GM12878 (cell line): ENCODE data around the gene MARCHF9. TPM values are rescaled to one million over a fixed set of nuclear protein-coding genes. Genes with fewer than 3 reads are reported as not detected.

ENCODE experiments used
- BRCA1 ChIP-seq: IDR thresholded peaks from 2 replicates; pipeline ENCODE4 v1.6.1; 2011; ENCODE audit warnings: low read depth, low read length, improper control_type of control experiment
- CBX3 ChIP-seq: fragments of 200-600 bp; sonication (generic); IDR thresholded peaks from 2 replicates; pipeline ENCODE4 v1.6.1; 2016; ENCODE audit warnings: low read depth, borderline replicate concordance
- ESRRA ChIP-seq: IDR thresholded peaks from 2 replicates; pipeline ENCODE4 v1.6.1; 2012; ENCODE audit warnings: mild to moderate bottlenecking, low read length, improper control_type of control experiment
- FOXK2 ChIP-seq: fragments of 450-650 bp; IDR thresholded peaks from 2 replicates; pipeline ENCODE4 v1.6.1; 2017; ENCODE audit warnings: mild to moderate bottlenecking, moderate library complexity
- IRF4 ChIP-seq: IDR thresholded peaks from 2 replicates; pipeline ENCODE4 v1.6.1; 2011; ENCODE audit warnings: low read depth, low read length
- JUND ChIP-seq: IDR thresholded peaks from 2 replicates; pipeline ENCODE4 v1.6.1; 2012; ENCODE audit warnings: low read depth, mild to moderate bottlenecking, low read length, improper control_type of control experiment, moderate library complexity
- MEF2A ChIP-seq: IDR thresholded peaks from 2 replicates; pipeline ENCODE4 v1.6.1; 2011; ENCODE audit warnings: low read depth, mild to moderate bottlenecking, low read length, moderate library complexity; ENCODE audit not compliant: insufficient read depth
- MXI1 ChIP-seq: fragments of 150-350 bp; IDR thresholded peaks from 2 replicates; pipeline ENCODE4 v1.6.1; 2011; ENCODE audit warnings: low read depth, mild to moderate bottlenecking, inconsistent platforms, low read length, improper control_type of control experiment
- MYB ChIP-seq: fragments of 150-350 bp; IDR thresholded peaks from 2 replicates; pipeline ENCODE4 v1.6.1; 2014; ENCODE audit warnings: mild to moderate bottlenecking, low read depth, low read length, borderline replicate concordance
- NFIC ChIP-seq: IDR thresholded peaks from 2 replicates; pipeline ENCODE4 v1.6.1; 2012; ENCODE audit warnings: low read depth, mild to moderate bottlenecking, inconsistent platforms, low read length, moderate library complexity
- NFYB ChIP-seq: IDR thresholded peaks from 2 replicates; pipeline ENCODE4 v1.6.1; 2011; ENCODE audit warnings: low read depth, mild to moderate bottlenecking, low read length, improper control_type of control experiment, moderate library complexity; ENCODE audit not compliant: insufficient read depth
- PAX8 ChIP-seq: fragments of 450-650 bp; IDR thresholded peaks from 2 replicates; pipeline ENCODE4 v1.6.1; 2017; ENCODE audit warnings: mild to moderate bottlenecking, moderate library complexity
- POLR2AphosphoS2 ChIP-seq: IDR thresholded peaks from 2 replicates; pipeline ENCODE4 v1.6.1; 2011; ENCODE audit warnings: low read depth, mild to moderate bottlenecking, low read length, improper control_type of control experiment, moderate library complexity
- POLR2AphosphoS5 ChIP-seq: IDR thresholded peaks from 2 replicates; pipeline ENCODE4 v1.6.1; 2011; ENCODE audit warnings: mild to moderate bottlenecking, low read length, inconsistent platforms
- RAD21 ChIP-seq: IDR thresholded peaks from 2 replicates; pipeline ENCODE4 v1.6.1; 2011; ENCODE audit warnings: mild to moderate bottlenecking, low read depth, low read length, moderate library complexity; ENCODE audit not compliant: insufficient read depth
- SMAD5 ChIP-seq: IDR thresholded peaks from 2 replicates; pipeline ENCODE4 v1.6.1; 2016; ENCODE audit warnings: antibody characterized with exemption, low read depth
- TARDBP ChIP-seq: IDR thresholded peaks from 2 replicates; pipeline ENCODE4 v1.6.1; 2016; ENCODE audit warnings: borderline replicate concordance
- TCF12 ChIP-seq: IDR thresholded peaks from 2 replicates; pipeline ENCODE4 v1.6.1; 2011; ENCODE audit warnings: low read depth, mild to moderate bottlenecking, low read length
- WRNIP1 ChIP-seq: IDR thresholded peaks from 2 replicates; pipeline ENCODE4 v1.6.1; 2011; ENCODE audit warnings: low read depth, low read length, improper control_type of control experiment, borderline replicate concordance
- YY1 ChIP-seq: IDR thresholded peaks from 2 replicates; pipeline ENCODE4 v1.6.1; 2011; ENCODE audit warnings: low read depth, mild to moderate bottlenecking, low read length
- ZNF207 ChIP-seq: fragments of 450-650 bp; IDR thresholded peaks from 2 replicates; pipeline ENCODE4 v1.6.1; 2014; ENCODE audit warnings: antibody characterized with exemption, mild to moderate bottlenecking, borderline replicate concordance
- ZNF274 ChIP-seq: IDR thresholded peaks from one replicate; pipeline ENCODE4 v1.8.0; 2011; ENCODE audit not compliant: insufficient read length, insufficient read depth
- polyA plus RNA-seq, 11 experiments: library from polyadenylated mRNA; depleted of rRNA in 4 of 11; unstranded in 6 of 11; stranded (reverse) in 5 of 11; fragments of >200 nt; fragmentation: Nextera tagmentation in 4 of 11; fragmentation: Illumina TruSeq in 1 of 11; extraction: Ambion mirVana in 4 of 11; extraction: Trizol in 1 of 11; gene quantifications; 1 replicate in 1 of 11; 2 replicates in 10 of 11; pipeline versions ENCODE4 v1.2.1 to v1.2.3, GENCODE V29; 2011 to 2016; ENCODE audit warnings: inconsistent platforms in 2 of 11, missing spikeins in 2 of 11, low read depth in 1 of 11
- total RNA-seq, 4 experiments: library from RNA; depleted of rRNA in 3 of 4; stranded (reverse); fragments of >200 nt in 3 of 4; fragmentation: Illumina TruSeq in 1 of 4; extraction: Trizol in 1 of 4; gene quantifications; 2 replicates each; pipeline versions ENCODE4 v1.2.1 to v1.2.3, GENCODE V29; 2013 to 2021
- TF ChIP-seq, protein P1 (sequence below), 3 experiments: IDR thresholded peaks in 2 of 3; conservative IDR thresholded peaks in 1 of 3; 2 replicates each; pipeline ENCODE4 v1.5.1; 2011; ENCODE audit warnings: low read depth in 3 of 3, low read length in 3 of 3, mild to moderate bottlenecking in 3 of 3, control low read depth in 2 of 3, moderate library complexity in 2 of 3, inconsistent platforms in 1 of 3, mixed read lengths in 1 of 3; ENCODE audit not compliant: control insufficient read depth in 2 of 3, insufficient read depth in 1 of 3; ENCODE audit errors: extremely low read depth in 1 of 3
- TF ChIP-seq, protein P2 (sequence below): fragments of 450-650 bp; IDR thresholded peaks from 2 replicates; pipeline ENCODE4 v1.6.1; 2017; ENCODE audit warnings: antibody characterized with exemption, mild to moderate bottlenecking, moderate library complexity
- TF ChIP-seq, protein P3 (sequence below): fragments of 450-650 bp; IDR thresholded peaks from 2 replicates; pipeline ENCODE4 v1.6.1; 2014; ENCODE audit warnings: mild to moderate bottlenecking

Gene MARCHF9
- total and polyA plus RNA-seq, 10 of the 15 experiments (the other 5 are each of a cell fraction or from before 2014, with no cell fraction given) = 2.4 to 29.3 (median 13.0) TPM

- TF ChIP-seq POLR2AphosphoS2 (0 out of 2 replicates have a peak, but pooled peaks have one; percentile 38), MYB (no peak), SMAD5 (no peak), BRCA1 (no peak), NFIC (no peak), TCF12 (no peak), WRNIP1 (0 out of 2 replicates have a peak, but pooled peaks have one; percentile 40), ZNF274 (no peak), FOXK2 (no peak), RAD21 (peak; percentile 54), ESRRA (no peak), JUND (no peak), POLR2AphosphoS5 (no peak), ZNF207 (no peak), IRF4 (0 out of 2 replicates have a peak, but pooled peaks have one; percentile 21), NFYB (no peak), PAX8 (no peak), MXI1 (peak; percentile 33; the same call in 1 of the 2 replicates), MEF2A (no peak), CBX3 (no peak), TARDBP (no peak), YY1 (no peak)
- TF ChIP-seq, protein P1, sequence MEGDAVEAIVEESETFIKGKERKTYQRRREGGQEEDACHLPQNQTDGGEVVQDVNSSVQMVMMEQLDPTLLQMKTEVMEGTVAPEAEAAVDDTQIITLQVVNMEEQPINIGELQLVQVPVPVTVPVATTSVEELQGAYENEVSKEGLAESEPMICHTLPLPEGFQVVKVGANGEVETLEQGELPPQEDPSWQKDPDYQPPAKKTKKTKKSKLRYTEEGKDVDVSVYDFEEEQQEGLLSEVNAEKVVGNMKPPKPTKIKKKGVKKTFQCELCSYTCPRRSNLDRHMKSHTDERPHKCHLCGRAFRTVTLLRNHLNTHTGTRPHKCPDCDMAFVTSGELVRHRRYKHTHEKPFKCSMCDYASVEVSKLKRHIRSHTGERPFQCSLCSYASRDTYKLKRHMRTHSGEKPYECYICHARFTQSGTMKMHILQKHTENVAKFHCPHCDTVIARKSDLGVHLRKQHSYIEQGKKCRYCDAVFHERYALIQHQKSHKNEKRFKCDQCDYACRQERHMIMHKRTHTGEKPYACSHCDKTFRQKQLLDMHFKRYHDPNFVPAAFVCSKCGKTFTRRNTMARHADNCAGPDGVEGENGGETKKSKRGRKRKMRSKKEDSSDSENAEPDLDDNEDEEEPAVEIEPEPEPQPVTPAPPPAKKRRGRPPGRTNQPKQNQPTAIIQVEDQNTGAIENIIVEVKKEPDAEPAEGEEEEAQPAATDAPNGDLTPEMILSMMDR (IDR thresholded peaks at IDR 0.05 in 2 of 3, conservative IDR thresholded peaks at IDR 0.05 in 1 of 3; ENCODE audit: control insufficient read depth in 2 of 3, extremely low read depth in 1 of 3, insufficient read depth in 1 of 3, low read depth in 3 of 3, low read length in 3 of 3) = peak; percentile 69 to 81 (median 76)
- TF ChIP-seq, protein P2, sequence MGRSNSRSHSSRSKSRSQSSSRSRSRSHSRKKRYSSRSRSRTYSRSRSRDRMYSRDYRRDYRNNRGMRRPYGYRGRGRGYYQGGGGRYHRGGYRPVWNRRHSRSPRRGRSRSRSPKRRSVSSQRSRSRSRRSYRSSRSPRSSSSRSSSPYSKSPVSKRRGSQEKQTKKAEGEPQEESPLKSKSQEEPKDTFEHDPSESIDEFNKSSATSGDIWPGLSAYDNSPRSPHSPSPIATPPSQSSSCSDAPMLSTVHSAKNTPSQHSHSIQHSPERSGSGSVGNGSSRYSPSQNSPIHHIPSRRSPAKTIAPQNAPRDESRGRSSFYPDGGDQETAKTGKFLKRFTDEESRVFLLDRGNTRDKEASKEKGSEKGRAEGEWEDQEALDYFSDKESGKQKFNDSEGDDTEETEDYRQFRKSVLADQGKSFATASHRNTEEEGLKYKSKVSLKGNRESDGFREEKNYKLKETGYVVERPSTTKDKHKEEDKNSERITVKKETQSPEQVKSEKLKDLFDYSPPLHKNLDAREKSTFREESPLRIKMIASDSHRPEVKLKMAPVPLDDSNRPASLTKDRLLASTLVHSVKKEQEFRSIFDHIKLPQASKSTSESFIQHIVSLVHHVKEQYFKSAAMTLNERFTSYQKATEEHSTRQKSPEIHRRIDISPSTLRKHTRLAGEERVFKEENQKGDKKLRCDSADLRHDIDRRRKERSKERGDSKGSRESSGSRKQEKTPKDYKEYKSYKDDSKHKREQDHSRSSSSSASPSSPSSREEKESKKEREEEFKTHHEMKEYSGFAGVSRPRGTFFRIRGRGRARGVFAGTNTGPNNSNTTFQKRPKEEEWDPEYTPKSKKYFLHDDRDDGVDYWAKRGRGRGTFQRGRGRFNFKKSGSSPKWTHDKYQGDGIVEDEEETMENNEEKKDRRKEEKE = no peak
- TF ChIP-seq, protein P3, sequence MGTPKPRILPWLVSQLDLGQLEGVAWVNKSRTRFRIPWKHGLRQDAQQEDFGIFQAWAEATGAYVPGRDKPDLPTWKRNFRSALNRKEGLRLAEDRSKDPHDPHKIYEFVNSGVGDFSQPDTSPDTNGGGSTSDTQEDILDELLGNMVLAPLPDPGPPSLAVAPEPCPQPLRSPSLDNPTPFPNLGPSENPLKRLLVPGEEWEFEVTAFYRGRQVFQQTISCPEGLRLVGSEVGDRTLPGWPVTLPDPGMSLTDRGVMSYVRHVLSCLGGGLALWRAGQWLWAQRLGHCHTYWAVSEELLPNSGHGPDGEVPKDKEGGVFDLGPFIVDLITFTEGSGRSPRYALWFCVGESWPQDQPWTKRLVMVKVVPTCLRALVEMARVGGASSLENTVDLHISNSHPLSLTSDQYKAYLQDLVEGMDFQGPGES = no peak
Observed at GRCh38 chr12:57741844-57742738, 12.8 kb upstream of the MARCHF9 start (continued).
